Tibial nerve (tissue), 4 donors: ENCODE data around the gene AFF3. TPM values are rescaled to one million over a fixed set of nuclear protein-coding genes. Genes with fewer than 3 reads are reported as not detected.

Experiments
- DNase-seq, 2 donors: peaks; one replicate each; pipeline ENCODE4 v3.0.0-alpha.2; 2019; ENCODE audit warnings: low spot score in 2 of 2
- H3K27ac ChIP-seq, 4 donors: fragments of 200-600 bp; sonication (generic) in 3 of 4; one replicate each; pipeline ENCODE4 v1.5.1; 2017 to 2019; ENCODE audit warnings: mild to moderate bottlenecking in 1 of 4
- H3K27me3 ChIP-seq, 2 donors: fragments of 200-600 bp; sonication (generic) in 1 of 2; one replicate each; pipeline versions ENCODE4 v1.5.1 to v1.6.0; 2017 to 2019
- H3K36me3 ChIP-seq, 3 donors: fragments of 200-600 bp; sonication (generic); one replicate each; pipeline ENCODE4 v1.5.1; 2018 to 2019
- H3K4me1 ChIP-seq, 4 donors: fragments of 200-600 bp; sonication (generic) in 3 of 4; one replicate each; pipeline ENCODE4 v1.5.1; 2017 to 2019
- H3K4me3 ChIP-seq, 4 donors: fragments of 200-600 bp; sonication (generic) in 3 of 4; one replicate each; pipeline ENCODE4 v1.5.1; 2017 to 2019; ENCODE audit warnings: mild to moderate bottlenecking in 1 of 4, moderate library complexity in 1 of 4
- H3K9me3 ChIP-seq, 4 donors: fragments of 200-600 bp; sonication (generic) in 3 of 4; one replicate each; pipeline ENCODE4 v1.5.1; 2017 to 2019
- EP300 ChIP-seq, 2 donors: sonication (generic); formaldehyde crosslinking; IDR thresholded peaks; one replicate each; pipeline ENCODE4 v1.6.1; 2017; ENCODE audit warnings: antibody characterized with exemption in 2 of 2, mild to moderate bottlenecking in 1 of 2
- POLR2A ChIP-seq, 2 donors: fragments of 450-650 bp; IDR thresholded peaks; one replicate each; pipeline ENCODE4 v1.6.1; 2017; ENCODE audit warnings: antibody characterized with exemption in 2 of 2, mild to moderate bottlenecking in 2 of 2, moderate library complexity in 2 of 2
- WGBS, 2 donors: methylation state at CpG; one replicate each; pipeline ENCODE4 v1.1.5; 2018; 5-methylcytosine and 5-hydroxymethylcytosine counted together
- total RNA-seq, 4 donors: library from RNA; depleted of rRNA; stranded (reverse); fragments of >200 nt; gene quantifications; one replicate each; pipeline ENCODE4 v1.1.0, GENCODE V29; 2016
- TF ChIP-seq, protein P1 (sequence below), 5 experiments: fragments of 200-600 bp in 3 of 5; fragments of 450-650 bp in 2 of 5; sonication (generic) in 3 of 5; IDR thresholded peaks; one replicate each; pipeline ENCODE4 v1.5.1; 2016 to 2019; ENCODE audit warnings: antibody characterized with exemption in 5 of 5, mild to moderate bottlenecking in 3 of 5, moderate library complexity in 2 of 5

The AFF3 gene
- total RNA-seq, 4 donors from 2014 or later: 7.2 to 36.0 (median 21.4) TPM

DNA sequence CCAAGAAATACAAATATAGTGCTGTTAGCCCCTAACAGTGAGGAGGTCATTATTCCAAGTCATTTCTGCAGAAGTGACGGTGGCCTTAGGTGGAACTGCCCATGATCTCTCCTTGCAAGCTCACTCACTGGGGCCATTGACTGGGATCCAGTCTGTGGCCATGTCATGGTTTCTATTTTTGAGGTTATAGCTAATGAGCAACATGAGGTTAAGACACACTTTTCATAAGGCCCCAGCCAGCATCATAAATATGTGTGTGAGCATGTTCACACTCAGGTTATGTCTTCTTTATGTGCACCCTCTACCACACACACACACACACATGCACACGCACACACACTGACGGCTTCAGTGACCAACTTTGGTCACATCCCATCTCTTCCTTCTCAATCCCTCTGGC, 484 bp downstream of the AFF3 start:
- Histone ChIP-seq H3K36me3 (no peaks in the 10 kb centered on the region), H3K27me3 (no peaks in the 10 kb centered on the region), H3K27ac (peak overlapping the region in 1 of 4 donors; percentile 52), H3K9me3 (no peaks in the 10 kb centered on the region), H3K4me3 (peak overlapping the region in 1 of 4 donors; percentile 40), H3K4me1 (no peaks in the 10 kb centered on the region)
- DNase-seq: no peak
- no peak for TF ChIP-seq POLR2A (IDR thresholded peaks at IDR 0.05)
- TF ChIP-seq, protein P1, sequence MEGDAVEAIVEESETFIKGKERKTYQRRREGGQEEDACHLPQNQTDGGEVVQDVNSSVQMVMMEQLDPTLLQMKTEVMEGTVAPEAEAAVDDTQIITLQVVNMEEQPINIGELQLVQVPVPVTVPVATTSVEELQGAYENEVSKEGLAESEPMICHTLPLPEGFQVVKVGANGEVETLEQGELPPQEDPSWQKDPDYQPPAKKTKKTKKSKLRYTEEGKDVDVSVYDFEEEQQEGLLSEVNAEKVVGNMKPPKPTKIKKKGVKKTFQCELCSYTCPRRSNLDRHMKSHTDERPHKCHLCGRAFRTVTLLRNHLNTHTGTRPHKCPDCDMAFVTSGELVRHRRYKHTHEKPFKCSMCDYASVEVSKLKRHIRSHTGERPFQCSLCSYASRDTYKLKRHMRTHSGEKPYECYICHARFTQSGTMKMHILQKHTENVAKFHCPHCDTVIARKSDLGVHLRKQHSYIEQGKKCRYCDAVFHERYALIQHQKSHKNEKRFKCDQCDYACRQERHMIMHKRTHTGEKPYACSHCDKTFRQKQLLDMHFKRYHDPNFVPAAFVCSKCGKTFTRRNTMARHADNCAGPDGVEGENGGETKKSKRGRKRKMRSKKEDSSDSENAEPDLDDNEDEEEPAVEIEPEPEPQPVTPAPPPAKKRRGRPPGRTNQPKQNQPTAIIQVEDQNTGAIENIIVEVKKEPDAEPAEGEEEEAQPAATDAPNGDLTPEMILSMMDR (IDR thresholded peaks at IDR 0.05): no peak
- TF ChIP-seq EP300 (IDR thresholded peaks at IDR 0.05): no peak
- 93 to 94% methylated on average over 3 of the region's 3 CpGs for WGBS, 2 donors

DNA sequence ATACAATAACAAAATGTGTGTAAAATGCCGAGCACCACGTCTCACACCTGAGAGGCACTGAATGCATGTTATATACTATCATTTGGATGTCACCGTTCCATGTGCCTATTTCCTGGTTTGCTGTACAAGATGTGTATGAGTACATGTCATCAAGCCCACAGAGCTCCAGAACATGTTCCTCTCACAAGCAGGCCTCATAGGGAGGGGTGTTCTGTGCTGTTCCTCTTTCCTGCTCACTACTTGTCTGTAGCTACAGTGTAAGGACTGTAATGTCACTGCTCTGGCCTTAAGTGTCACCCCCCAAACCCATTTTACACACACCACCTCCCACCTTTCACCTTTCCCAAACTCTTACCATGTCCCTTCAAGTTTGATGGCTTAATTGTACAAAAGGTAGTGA, 1.8 kb downstream of the AFF3 start:
- H3K4me1 ChIP-seq: no peaks in the 10 kb centered on the region
- no peak overlapping the region for H3K27ac ChIP-seq
- no peaks in the 10 kb centered on the region for H3K27me3 ChIP-seq
- TF ChIP-seq, protein P1 (IDR thresholded peaks at IDR 0.05): no peak
- TF ChIP-seq POLR2A (IDR thresholded peaks at IDR 0.05) (no peak), EP300 (IDR thresholded peaks at IDR 0.05) (no peak)
- no peak overlapping the region for H3K4me3 ChIP-seq
- no peak for DNase-seq
- 84 to 94% methylated on average over 3 of the region's 3 CpGs for WGBS, 2 donors
- no peaks in the 10 kb centered on the region for H3K36me3 ChIP-seq
- no peaks in the 10 kb centered on the region for H3K9me3 ChIP-seq

DNA sequence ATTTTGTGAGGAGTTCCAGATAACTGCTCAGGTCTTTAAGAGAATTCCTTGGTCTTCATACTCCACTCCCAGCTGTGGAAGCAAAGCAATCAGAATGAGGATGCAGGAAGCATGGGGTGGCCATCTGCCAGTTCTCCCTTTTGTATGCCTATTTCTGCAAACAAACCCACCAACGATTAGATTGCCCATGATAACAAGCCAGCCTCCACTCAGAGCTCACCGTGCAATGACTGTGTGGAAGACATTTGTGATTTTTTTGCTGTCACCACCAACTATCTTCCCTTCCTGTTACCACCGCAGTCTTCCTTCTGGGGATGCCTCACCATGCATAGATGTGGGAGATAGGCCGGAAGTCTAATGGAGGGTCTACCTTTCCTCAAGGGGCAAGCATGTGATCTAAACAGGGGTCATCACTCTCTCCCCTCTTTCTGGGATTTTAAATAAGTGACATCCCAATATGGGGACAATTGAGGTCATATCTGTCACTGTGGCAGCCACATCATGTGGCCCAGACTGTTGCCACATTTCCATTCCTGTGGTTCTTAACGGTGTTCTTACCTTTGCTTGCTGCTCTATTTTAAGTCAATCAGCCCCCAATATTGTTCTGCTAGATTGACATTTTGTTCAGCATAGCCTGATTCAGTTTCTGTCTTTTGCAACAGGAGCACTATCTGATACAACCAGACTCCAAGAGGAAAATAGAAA, 4.4 kb downstream of the AFF3 start:
- Histone ChIP-seq H3K4me1 (no peaks in the 10 kb centered on the region), H3K36me3 (no peaks in the 10 kb centered on the region), H3K9me3 (no peaks in the 10 kb centered on the region), H3K4me3 (no peak overlapping the region), H3K27ac (no peak overlapping the region), H3K27me3 (no peaks in the 10 kb centered on the region)
- TF ChIP-seq, protein P1 (IDR thresholded peaks at IDR 0.05): no peak
- TF ChIP-seq POLR2A (IDR thresholded peaks at IDR 0.05): no peak
- TF ChIP-seq EP300 (IDR thresholded peaks at IDR 0.05): no peak
- no peak for DNase-seq
- WGBS, 2 donors: 67 to 71% methylated on average over 5 of the region's 5 CpGs

DNA sequence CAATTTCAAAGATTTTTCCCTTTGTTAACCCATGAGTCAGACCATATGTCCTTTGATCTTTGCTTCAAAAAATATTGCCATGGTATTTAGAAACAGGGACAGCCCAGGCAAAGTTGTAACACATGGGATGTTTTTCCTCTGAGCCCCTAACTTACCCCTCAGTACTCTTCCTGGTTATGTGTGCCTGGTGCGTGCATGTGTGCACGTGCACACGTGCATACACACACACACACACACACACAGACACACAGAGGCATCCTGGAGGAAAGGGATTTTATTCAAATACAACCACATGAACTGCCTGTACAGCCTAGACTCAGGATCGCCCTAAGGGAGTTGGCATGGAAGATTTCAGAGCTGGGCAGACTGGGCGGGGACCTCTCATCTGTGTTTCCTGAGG, 5.1 kb downstream of the AFF3 start:
- no peak for DNase-seq
- TF ChIP-seq, protein P1 (IDR thresholded peaks at IDR 0.05): no peak
- TF ChIP-seq POLR2A (IDR thresholded peaks at IDR 0.05) (no peak), EP300 (IDR thresholded peaks at IDR 0.05) (no peak)
- 72 to 90% methylated on average over 5 of the region's 5 CpGs for WGBS, 2 donors
- Histone ChIP-seq H3K36me3 (no peaks in the 10 kb centered on the region), H3K27ac (no peak overlapping the region), H3K4me1 (no peaks in the 10 kb centered on the region), H3K4me3 (no peak overlapping the region), H3K9me3 (no peaks in the 10 kb centered on the region), H3K27me3 (no peaks in the 10 kb centered on the region)

DNA sequence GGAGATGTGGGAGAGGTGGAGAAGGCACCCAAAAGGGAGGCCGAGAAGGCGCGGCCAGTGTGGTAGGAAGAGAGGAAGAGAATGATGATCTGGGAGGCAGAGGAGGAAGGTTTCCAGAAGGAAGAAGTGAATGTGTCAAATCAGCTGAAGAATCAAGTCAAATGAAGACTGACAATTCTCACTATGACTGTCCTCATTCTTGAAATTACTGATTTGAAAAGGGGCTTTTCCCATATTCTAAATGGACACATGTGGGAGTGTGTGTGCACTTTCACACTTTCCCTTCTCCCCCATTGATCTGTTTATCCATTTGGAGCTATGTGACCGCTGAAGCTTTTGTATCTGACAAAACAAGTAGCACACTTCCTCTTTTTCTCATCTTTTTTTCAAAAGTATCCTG, 6.1 kb downstream of the AFF3 start:
- Histone ChIP-seq H3K4me1 (no peaks in the 10 kb centered on the region), H3K27ac (no peak overlapping the region), H3K9me3 (no peaks in the 10 kb centered on the region), H3K4me3 (no peak overlapping the region), H3K27me3 (no peaks in the 10 kb centered on the region), H3K36me3 (no peaks in the 10 kb centered on the region)
- TF ChIP-seq EP300 (IDR thresholded peaks at IDR 0.05): no peak
- WGBS, 2 donors: 81 to 83% methylated on average over 4 of the region's 4 CpGs
- no peak for DNase-seq
